Esophagus muscularis mucosa (tissue), 4 donors: Measurements from ENCODE around the gene MAP1LC3A. TPM values are rescaled to one million over a fixed set of nuclear protein-coding genes. Genes with fewer than 3 reads are reported as not detected.

Experiments
- DNase-seq: peaks from one replicate; pipeline ENCODE4 v3.0.0-alpha.2; 2017; ENCODE audit errors: extremely low spot score
- H3K27ac ChIP-seq, 4 donors: fragments of 200-600 bp; sonication (generic); replicated peaks in 1 of 4; 1 replicate in 3 of 4; 2 replicates in 1 of 4; pipeline ENCODE4 v1.5.1; 2016 to 2019; ENCODE audit warnings: mild to moderate bottlenecking in 1 of 4
- H3K27me3 ChIP-seq, 4 donors: fragments of 200-600 bp; sonication (generic); one replicate each; pipeline versions ENCODE4 v1.5.1 to v1.6.0; 2016 to 2019
- H3K36me3 ChIP-seq, 4 donors: fragments of 200-600 bp; sonication (generic); one replicate each; pipeline ENCODE4 v1.5.1; 2016 to 2019
- H3K4me1 ChIP-seq, 4 donors: fragments of 200-600 bp; sonication (generic); one replicate each; pipeline ENCODE4 v1.5.1; 2016 to 2019
- H3K4me3 ChIP-seq, 4 donors: fragments of 200-600 bp; sonication (generic); 1 replicate in 2 of 4; 2 replicates in 2 of 4; pipeline ENCODE4 v1.5.1; 2016 to 2019; ENCODE audit warnings: mild to moderate bottlenecking in 4 of 4, moderate library complexity in 1 of 4
- H3K9me3 ChIP-seq, 4 donors: fragments of 200-600 bp; sonication (generic); 1 replicate in 3 of 4; 2 replicates in 1 of 4; pipeline ENCODE4 v1.5.1; 2016 to 2019
- EP300 ChIP-seq: sonication (generic); formaldehyde crosslinking; IDR thresholded peaks from one replicate; pipeline ENCODE4 v1.6.1; 2017; ENCODE audit warnings: antibody characterized with exemption
- POLR2A ChIP-seq: fragments of 450-650 bp; IDR thresholded peaks from one replicate; pipeline ENCODE4 v1.6.1; 2017; ENCODE audit warnings: antibody characterized with exemption, moderate library complexity, mild to moderate bottlenecking, low read depth
- POLR2AphosphoS5 ChIP-seq, 2 donors: sonication (generic); formaldehyde crosslinking; IDR thresholded peaks; one replicate each; pipeline ENCODE4 v1.6.1; 2017; ENCODE audit warnings: antibody characterized with exemption in 2 of 2
- WGBS: methylation state at CpG from one replicate; pipeline ENCODE4 v1.1.5; 2018; 5-methylcytosine and 5-hydroxymethylcytosine counted together
- intact Hi-C: fragments of 100-400 bp; cut with DNase I; formaldehyde crosslinking; loops from one replicate; pipeline ENCODE4 v1.15.1; 2023
- total RNA-seq, 4 donors: library from RNA; depleted of rRNA; stranded (reverse); fragments of >200 nt; gene quantifications; one replicate each; pipeline versions ENCODE4 v1.1.0 to v1.2.1, GENCODE V29; 2016
- TF ChIP-seq, protein P1 (sequence below), 3 experiments: fragments of 200-600 bp in 2 of 3; fragments of 450-650 bp in 1 of 3; sonication (generic) in 2 of 3; IDR thresholded peaks; one replicate each; pipeline ENCODE4 v1.5.1; 2017 to 2019; ENCODE audit warnings: antibody characterized with exemption in 3 of 3, mild to moderate bottlenecking in 2 of 3, moderate library complexity in 1 of 3

The MAP1LC3A gene
- total RNA-seq, 4 donors from 2014 or later: 83.9 to 152 (median 111) TPM

GRCh38 chr20:34549291-34549928, 9.1 kb upstream of the MAP1LC3A start:
- Histone ChIP-seq H3K36me3 (no peaks in the 10 kb centered on the region), H3K4me1 (peaks cover 4 to 13% (median 9%) of the 10 kb centered on the region in 4 donors), H3K9me3 (no peaks in the 10 kb centered on the region), H3K27ac (no peak overlapping the region), H3K4me3 (no peak overlapping the region), H3K27me3 (no peaks in the 10 kb centered on the region)
- TF ChIP-seq EP300 (no peak), POLR2A (no peak), POLR2AphosphoS5 (IDR thresholded peaks at IDR 0.05) (no peak)
- TF ChIP-seq, protein P1, sequence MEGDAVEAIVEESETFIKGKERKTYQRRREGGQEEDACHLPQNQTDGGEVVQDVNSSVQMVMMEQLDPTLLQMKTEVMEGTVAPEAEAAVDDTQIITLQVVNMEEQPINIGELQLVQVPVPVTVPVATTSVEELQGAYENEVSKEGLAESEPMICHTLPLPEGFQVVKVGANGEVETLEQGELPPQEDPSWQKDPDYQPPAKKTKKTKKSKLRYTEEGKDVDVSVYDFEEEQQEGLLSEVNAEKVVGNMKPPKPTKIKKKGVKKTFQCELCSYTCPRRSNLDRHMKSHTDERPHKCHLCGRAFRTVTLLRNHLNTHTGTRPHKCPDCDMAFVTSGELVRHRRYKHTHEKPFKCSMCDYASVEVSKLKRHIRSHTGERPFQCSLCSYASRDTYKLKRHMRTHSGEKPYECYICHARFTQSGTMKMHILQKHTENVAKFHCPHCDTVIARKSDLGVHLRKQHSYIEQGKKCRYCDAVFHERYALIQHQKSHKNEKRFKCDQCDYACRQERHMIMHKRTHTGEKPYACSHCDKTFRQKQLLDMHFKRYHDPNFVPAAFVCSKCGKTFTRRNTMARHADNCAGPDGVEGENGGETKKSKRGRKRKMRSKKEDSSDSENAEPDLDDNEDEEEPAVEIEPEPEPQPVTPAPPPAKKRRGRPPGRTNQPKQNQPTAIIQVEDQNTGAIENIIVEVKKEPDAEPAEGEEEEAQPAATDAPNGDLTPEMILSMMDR (IDR thresholded peaks at IDR 0.05): no peak
- no peak for DNase-seq
- intact Hi-C loops: no loop called here
- WGBS: 66% methylated on average over 20 of the region's 20 CpGs

- H3K4me1 ChIP-seq: peaks cover 0 to 10% (median 9%) of the 10 kb centered on the region in 4 donors
- H3K4me3 ChIP-seq: no peak overlapping the region
- 96% methylated on average over 13 of the region's 13 CpGs for WGBS
- TF ChIP-seq POLR2AphosphoS5 (IDR thresholded peaks at IDR 0.05) (no peak), POLR2A (no peak), EP300 (no peak)
- TF ChIP-seq, protein P1 (IDR thresholded peaks at IDR 0.05): no peak
- intact Hi-C loops: no loop called here
- no peak for DNase-seq
- no peak overlapping the region for H3K27ac ChIP-seq
- H3K27me3 ChIP-seq: no peaks in the 10 kb centered on the region
- no peaks in the 10 kb centered on the region for H3K36me3 ChIP-seq
- H3K9me3 ChIP-seq: no peaks in the 10 kb centered on the region
Measured at GRCh38 chr20:34549929-34550305, 8.6 kb upstream of the MAP1LC3A start.

DNA sequence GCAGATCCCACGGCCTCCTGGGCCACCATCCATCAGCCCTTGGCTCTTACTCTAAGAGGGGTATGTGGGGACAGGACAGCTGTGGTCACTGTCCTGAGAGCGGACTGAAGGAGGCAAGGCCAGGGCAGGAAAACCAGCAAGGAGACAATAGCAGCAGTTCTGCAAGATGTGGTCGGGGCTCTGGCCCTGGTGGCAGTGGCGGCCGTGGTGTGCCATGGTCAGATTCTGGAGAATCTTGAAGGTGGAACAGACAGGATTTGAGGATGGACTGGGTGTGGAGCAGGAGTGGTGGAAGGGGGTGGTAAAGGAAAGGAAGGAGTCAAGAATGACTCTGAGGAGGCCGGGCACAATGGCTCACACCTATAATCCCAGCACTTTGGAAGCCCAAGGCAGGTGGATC, 5.9 kb upstream of the MAP1LC3A start:
- 93% methylated on average over 6 of the region's 6 CpGs for WGBS
- intact Hi-C loops: no loop called here
- TF ChIP-seq, protein P1 (IDR thresholded peaks at IDR 0.05): no peak
- TF ChIP-seq POLR2AphosphoS5 (IDR thresholded peaks at IDR 0.05) (no peak), EP300 (no peak)
- Histone ChIP-seq H3K9me3 (no peaks in the 10 kb centered on the region), H3K27me3 (no peaks in the 10 kb centered on the region), H3K27ac (no peak overlapping the region), H3K4me3 (no peak overlapping the region), H3K36me3 (no peaks in the 10 kb centered on the region), H3K4me1 (peaks cover 6 to 13% (median 10%) of the 10 kb centered on the region in 4 donors)
- DNase-seq: no peak

DNA sequence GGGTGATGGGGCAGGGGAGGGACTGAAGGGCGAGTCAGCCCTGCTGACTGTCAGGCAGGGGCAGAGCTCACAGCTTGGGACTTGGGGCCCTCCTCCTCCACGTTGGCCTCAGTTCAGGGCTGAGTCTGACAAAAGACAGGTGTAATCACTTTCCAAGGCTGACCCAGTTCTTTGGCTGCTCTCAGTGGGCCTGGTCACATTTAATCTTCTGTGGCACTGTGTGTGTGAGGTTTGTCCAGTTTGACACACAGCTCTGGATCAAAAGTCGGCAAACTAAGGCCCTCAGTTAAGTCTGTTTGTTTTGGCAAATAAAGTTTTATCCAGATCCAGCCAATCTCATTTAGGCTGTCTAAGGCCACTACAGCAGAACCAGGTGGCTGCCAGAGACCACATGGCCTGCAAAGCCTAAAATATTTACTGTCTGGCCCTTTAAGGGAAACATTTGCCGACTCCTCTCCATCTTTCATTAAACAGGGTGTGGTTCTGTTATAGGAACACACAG, 5.1 kb upstream of the MAP1LC3A start:
- peaks cover 0 to 3% (median 0%) of the 10 kb centered on the region in 4 donors for H3K27me3 ChIP-seq
- H3K9me3 ChIP-seq: no peaks in the 10 kb centered on the region
- intact Hi-C loops: no loop called here
- 41% methylated on average over 4 of the region's 4 CpGs for WGBS
- DNase-seq: no peak
- H3K27ac ChIP-seq: peak overlapping the region in 3 of 4 donors; percentile 8 to 55 (median 35)
- no peak overlapping the region for H3K4me3 ChIP-seq
- H3K36me3 ChIP-seq: no peaks in the 10 kb centered on the region
- TF ChIP-seq POLR2A (no peak), EP300 (no peak), POLR2AphosphoS5 (IDR thresholded peaks at IDR 0.05) (no peak)
- TF ChIP-seq, protein P1 (IDR thresholded peaks at IDR 0.05): no peak
- H3K4me1 ChIP-seq: peaks cover 11 to 20% (median 17%) of the 10 kb centered on the region in 4 donors
